GM23338 (cell line): ENCODE results near the gene PRSS50. TPM values are rescaled to one million over a fixed set of nuclear protein-coding genes. Genes with fewer than 3 reads are reported as not detected.

Source experiments
- ATAC-seq: fragments of 200-7000 bp; cut with Tn5 transposase; 3 replicates; pipeline ENCODE4 v1.9.1; 2020
- DNase-seq: peaks from one replicate; pipeline ENCODE4 v3.0.0-alpha.2; 2015; ENCODE audit warnings: low spot score
- H2AFZ ChIP-seq: fragments of 200-600 bp; sonication (generic); 2 replicates; pipeline ENCODE4 v1.8.0; 2016; ENCODE audit warnings: antibody characterized with exemption, mild to moderate bottlenecking, moderate library complexity
- H3F3A ChIP-seq: fragments of 200-600 bp; sonication (generic); replicated peaks from 2 replicates; pipeline ENCODE4 v1.8.0; 2017; ENCODE audit warnings: antibody characterized with exemption, mixed run types, low read depth
- H3K27ac ChIP-seq: fragments of 200-600 bp; sonication (generic); 2 replicates; pipeline ENCODE4 v1.6.1; 2016; ENCODE audit warnings: low read depth
- H3K27me3 ChIP-seq: fragments of 200-600 bp; sonication (generic); 2 replicates; pipeline ENCODE4 v1.8.0; 2016; ENCODE audit warnings: mild to moderate bottlenecking, mixed run types, moderate library complexity; ENCODE audit not compliant: insufficient read depth
- H3K36me3 ChIP-seq: fragments of 200-600 bp; sonication (generic); 2 replicates; pipeline ENCODE4 v1.8.0; 2016; ENCODE audit warnings: mild to moderate bottlenecking; ENCODE audit not compliant: insufficient read depth
- H3K4me1 ChIP-seq: fragments of 200-600 bp; sonication (generic); 2 replicates; pipeline ENCODE4 v1.8.0; 2016; ENCODE audit warnings: mild to moderate bottlenecking, moderate library complexity; ENCODE audit not compliant: insufficient read depth
- H3K4me2 ChIP-seq: fragments of 200-600 bp; sonication (generic); 2 replicates; pipeline ENCODE4 v1.7.1; 2017; ENCODE audit warnings: mixed run types
- H3K4me3 ChIP-seq: fragments of 200-600 bp; sonication (generic); 2 replicates; pipeline ENCODE4 v1.6.1; 2016; ENCODE audit warnings: mixed run types
- H3K79me2 ChIP-seq: fragments of 200-600 bp; sonication (generic); replicated peaks from 2 replicates; pipeline ENCODE4 v1.8.0; 2017; ENCODE audit warnings: mild to moderate bottlenecking; ENCODE audit not compliant: insufficient read depth
- H3K9me2 ChIP-seq: fragments of 200-600 bp; sonication (generic); 2 replicates; pipeline ENCODE4 v1.8.0; 2017; ENCODE audit not compliant: insufficient read depth
- H4K20me1 ChIP-seq: fragments of 200-600 bp; sonication (generic); replicated peaks from 2 replicates; pipeline ENCODE4 v1.8.0; 2017; ENCODE audit warnings: mild to moderate bottlenecking; ENCODE audit not compliant: insufficient read depth
- H3K27ac Mint-ChIP-seq: 2 replicates; pipeline ENCODE4 v1.8.0; 2020; ENCODE audit warnings: inconsistent platforms, mild to moderate bottlenecking, moderate library complexity, mixed read lengths
- H3K27me3 Mint-ChIP-seq: 3 replicates; pipeline ENCODE4 v1.8.0; 2022; ENCODE audit warnings: low read depth, mild to moderate bottlenecking, moderate library complexity, mixed read lengths, inconsistent platforms; ENCODE audit not compliant: insufficient read depth, poor library complexity
- H3K36me3 Mint-ChIP-seq: 3 replicates; pipeline ENCODE4 v1.8.0; 2021; ENCODE audit warnings: low read depth, mild to moderate bottlenecking, inconsistent platforms, moderate library complexity, mixed read lengths
- H3K4me1 Mint-ChIP-seq: 3 replicates; pipeline ENCODE4 v1.8.0; 2020; ENCODE audit warnings: mild to moderate bottlenecking, inconsistent platforms, mixed read lengths
- H3K4me3 Mint-ChIP-seq: 3 replicates; pipeline ENCODE4 v1.8.0; 2021; ENCODE audit warnings: moderate library complexity, mild to moderate bottlenecking, inconsistent platforms, mixed read lengths
- H3K9me3 Mint-ChIP-seq: 3 replicates; pipeline ENCODE4 v1.8.0; 2020; ENCODE audit warnings: moderate library complexity, mild to moderate bottlenecking, inconsistent platforms, mixed read lengths
- CREB1 ChIP-seq: fragments of 250-450 bp; sonication (Bioruptor Pico); IDR thresholded peaks from 2 replicates; pipeline ENCODE4 v1.5.0; 2020; ENCODE audit warnings: low read depth, mild to moderate bottlenecking, moderate library complexity
- EZH2 ChIP-seq: fragments of 200-600 bp; sonication (generic); IDR thresholded peaks from one replicate; pipeline ENCODE4 v1.8.0; 2017; ENCODE audit warnings: antibody characterized with exemption, mild to moderate bottlenecking, low read depth; ENCODE audit not compliant: unreplicated experiment
- JUNB ChIP-seq: IDR thresholded peaks from one replicate; pipeline ENCODE4 v1.6.1; 2016; ENCODE audit warnings: antibody characterized with exemption; ENCODE audit not compliant: unreplicated experiment
- NANOG ChIP-seq: IDR thresholded peaks from 2 replicates; pipeline ENCODE4 v1.6.1; 2016; ENCODE audit warnings: antibody characterized with exemption, borderline replicate concordance
- POLR2AphosphoS5 ChIP-seq: IDR thresholded peaks from 2 replicates; pipeline ENCODE4 v1.6.1; 2016; ENCODE audit warnings: antibody characterized with exemption, low read depth
- ZNF114 ChIP-seq: fragments of 250-450 bp; sonication (Bioruptor Pico); IDR thresholded peaks from 2 replicates; pipeline ENCODE4 v1.5.0; 2020; ENCODE audit warnings: mild to moderate bottlenecking, moderate library complexity
- ZNF331 ChIP-seq: fragments of 250-450 bp; sonication (Bioruptor Pico); IDR thresholded peaks from 2 replicates; pipeline ENCODE4 v1.5.0; 2020; ENCODE audit warnings: low read depth, mild to moderate bottlenecking, moderate library complexity
- polyA plus RNA-seq: library from polyadenylated mRNA; unstranded; fragments of >200 nt; fragmentation: Nextera tagmentation; extraction: Ambion mirVana; gene quantifications from 2 replicates; pipeline ENCODE4 v1.2.1, GENCODE V29; 2016
- total RNA-seq: library from RNA; depleted of rRNA; stranded (reverse); fragments of >200 nt; shearing (Covaris generic); gene quantifications from 2 replicates; pipeline ENCODE4 v1.2.3, GENCODE V29; 2014
- TF ChIP-seq, protein P1 (sequence below): IDR thresholded peaks from one replicate; pipeline ENCODE4 v1.6.1; 2018; ENCODE audit warnings: antibody characterized with exemption; ENCODE audit not compliant: unreplicated experiment
- TF ChIP-seq, protein P2 (sequence below): IDR thresholded peaks from 2 replicates; pipeline ENCODE4 v1.6.1; 2016; ENCODE audit warnings: antibody characterized with exemption
- TF ChIP-seq, protein P3 (sequence below): fragments of 250-450 bp; sonication (Bioruptor Pico); IDR thresholded peaks from 2 replicates; pipeline ENCODE4 v1.5.0; 2020; ENCODE audit warnings: mild to moderate bottlenecking, moderate library complexity

PRSS50 gene
- total and polyA plus RNA-seq, 2 experiments from 2014 or later = 0.60 to 1.5 TPM

DNA sequence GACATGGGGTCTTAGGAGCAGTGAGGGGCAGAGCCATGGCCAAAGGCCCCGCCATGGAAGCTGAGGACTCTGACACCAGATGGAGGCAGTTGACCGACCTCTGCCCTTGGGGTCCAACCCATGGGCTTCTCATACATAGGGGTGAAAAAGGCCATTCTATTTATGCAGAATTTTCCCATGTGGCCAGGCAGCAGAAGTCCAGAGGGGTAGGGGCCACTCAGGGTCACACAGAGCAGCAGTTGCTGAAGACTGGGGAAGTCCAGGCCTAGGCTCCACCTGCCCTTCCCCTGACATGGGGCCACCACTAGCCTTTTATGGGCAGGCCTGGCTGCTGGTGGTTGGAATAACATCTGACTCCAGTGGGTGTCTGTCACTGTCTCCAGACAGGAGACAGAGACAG, 6.4 kb downstream of the PRSS50 start (continued):
- TF ChIP-seq, protein P1, sequence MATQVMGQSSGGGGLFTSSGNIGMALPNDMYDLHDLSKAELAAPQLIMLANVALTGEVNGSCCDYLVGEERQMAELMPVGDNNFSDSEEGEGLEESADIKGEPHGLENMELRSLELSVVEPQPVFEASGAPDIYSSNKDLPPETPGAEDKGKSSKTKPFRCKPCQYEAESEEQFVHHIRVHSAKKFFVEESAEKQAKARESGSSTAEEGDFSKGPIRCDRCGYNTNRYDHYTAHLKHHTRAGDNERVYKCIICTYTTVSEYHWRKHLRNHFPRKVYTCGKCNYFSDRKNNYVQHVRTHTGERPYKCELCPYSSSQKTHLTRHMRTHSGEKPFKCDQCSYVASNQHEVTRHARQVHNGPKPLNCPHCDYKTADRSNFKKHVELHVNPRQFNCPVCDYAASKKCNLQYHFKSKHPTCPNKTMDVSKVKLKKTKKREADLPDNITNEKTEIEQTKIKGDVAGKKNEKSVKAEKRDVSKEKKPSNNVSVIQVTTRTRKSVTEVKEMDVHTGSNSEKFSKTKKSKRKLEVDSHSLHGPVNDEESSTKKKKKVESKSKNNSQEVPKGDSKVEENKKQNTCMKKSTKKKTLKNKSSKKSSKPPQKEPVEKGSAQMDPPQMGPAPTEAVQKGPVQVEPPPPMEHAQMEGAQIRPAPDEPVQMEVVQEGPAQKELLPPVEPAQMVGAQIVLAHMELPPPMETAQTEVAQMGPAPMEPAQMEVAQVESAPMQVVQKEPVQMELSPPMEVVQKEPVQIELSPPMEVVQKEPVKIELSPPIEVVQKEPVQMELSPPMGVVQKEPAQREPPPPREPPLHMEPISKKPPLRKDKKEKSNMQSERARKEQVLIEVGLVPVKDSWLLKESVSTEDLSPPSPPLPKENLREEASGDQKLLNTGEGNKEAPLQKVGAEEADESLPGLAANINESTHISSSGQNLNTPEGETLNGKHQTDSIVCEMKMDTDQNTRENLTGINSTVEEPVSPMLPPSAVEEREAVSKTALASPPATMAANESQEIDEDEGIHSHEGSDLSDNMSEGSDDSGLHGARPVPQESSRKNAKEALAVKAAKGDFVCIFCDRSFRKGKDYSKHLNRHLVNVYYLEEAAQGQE = no peak
- TF ChIP-seq ZNF331 (CRISPR knock-in tag) (no peak), ZNF114 (CRISPR knock-in tag) (no peak), NANOG (no peak), JUNB (no peak), POLR2AphosphoS5 (no peak)
- TF ChIP-seq, protein P2, sequence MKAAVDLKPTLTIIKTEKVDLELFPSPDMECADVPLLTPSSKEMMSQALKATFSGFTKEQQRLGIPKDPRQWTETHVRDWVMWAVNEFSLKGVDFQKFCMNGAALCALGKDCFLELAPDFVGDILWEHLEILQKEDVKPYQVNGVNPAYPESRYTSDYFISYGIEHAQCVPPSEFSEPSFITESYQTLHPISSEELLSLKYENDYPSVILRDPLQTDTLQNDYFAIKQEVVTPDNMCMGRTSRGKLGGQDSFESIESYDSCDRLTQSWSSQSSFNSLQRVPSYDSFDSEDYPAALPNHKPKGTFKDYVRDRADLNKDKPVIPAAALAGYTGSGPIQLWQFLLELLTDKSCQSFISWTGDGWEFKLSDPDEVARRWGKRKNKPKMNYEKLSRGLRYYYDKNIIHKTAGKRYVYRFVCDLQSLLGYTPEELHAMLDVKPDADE = no peak

DNA sequence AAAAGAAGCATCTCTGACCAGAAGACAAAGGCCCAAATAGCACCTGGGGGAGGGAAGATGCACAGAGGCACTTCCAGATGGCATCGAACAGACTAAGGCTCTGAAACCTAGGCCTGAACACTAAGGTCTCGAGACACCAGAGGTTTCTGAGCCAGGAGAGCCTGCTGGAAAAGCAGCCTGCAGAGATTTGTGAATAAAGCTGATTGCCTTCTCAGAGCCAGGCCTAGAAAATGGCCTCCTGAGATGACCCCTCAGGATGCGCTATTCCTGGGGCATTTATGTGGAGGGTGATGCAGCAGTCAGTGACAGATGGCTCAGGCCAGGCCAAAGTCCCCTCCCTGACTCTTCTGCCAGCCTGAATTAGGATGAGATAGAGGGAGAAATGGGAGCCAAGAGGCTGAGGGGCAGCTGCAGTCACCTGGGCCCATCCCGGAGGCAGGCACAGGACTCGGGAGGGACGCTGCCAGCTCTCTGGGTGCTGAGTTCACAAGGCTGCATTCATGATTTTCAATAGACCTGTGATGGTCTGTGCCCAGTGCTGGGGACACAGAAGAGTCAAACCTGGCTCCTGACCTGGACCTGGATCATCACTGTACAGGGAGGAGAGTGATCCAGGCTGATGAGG, 6.9 kb downstream of the PRSS50 start:
- H3K27me3 Mint-ChIP-seq = peaks cover 6% of the 10 kb centered on the region
- no peaks in the 10 kb centered on the region for H3K36me3 Mint-ChIP-seq
- H3K27ac ChIP-seq = no peak overlapping the region
- H3K4me3 ChIP-seq = no peak overlapping the region
- no peaks in the 10 kb centered on the region for H3K79me2 ChIP-seq
- no peaks in the 10 kb centered on the region for H3F3A ChIP-seq
- no peak overlapping the region; the same call in 1 of the 2 replicates for H3K27ac Mint-ChIP-seq
- H3K4me1 Mint-ChIP-seq = peaks cover 7% of the 10 kb centered on the region; the same call in 2 of the 3 replicates
- H3K36me3 ChIP-seq = no peaks in the 10 kb centered on the region
- no peak overlapping the region for H3K4me3 Mint-ChIP-seq
- H3K9me2 ChIP-seq = no peaks in the 10 kb centered on the region
- no peak for TF ChIP-seq EZH2
- TF ChIP-seq, protein P3, sequence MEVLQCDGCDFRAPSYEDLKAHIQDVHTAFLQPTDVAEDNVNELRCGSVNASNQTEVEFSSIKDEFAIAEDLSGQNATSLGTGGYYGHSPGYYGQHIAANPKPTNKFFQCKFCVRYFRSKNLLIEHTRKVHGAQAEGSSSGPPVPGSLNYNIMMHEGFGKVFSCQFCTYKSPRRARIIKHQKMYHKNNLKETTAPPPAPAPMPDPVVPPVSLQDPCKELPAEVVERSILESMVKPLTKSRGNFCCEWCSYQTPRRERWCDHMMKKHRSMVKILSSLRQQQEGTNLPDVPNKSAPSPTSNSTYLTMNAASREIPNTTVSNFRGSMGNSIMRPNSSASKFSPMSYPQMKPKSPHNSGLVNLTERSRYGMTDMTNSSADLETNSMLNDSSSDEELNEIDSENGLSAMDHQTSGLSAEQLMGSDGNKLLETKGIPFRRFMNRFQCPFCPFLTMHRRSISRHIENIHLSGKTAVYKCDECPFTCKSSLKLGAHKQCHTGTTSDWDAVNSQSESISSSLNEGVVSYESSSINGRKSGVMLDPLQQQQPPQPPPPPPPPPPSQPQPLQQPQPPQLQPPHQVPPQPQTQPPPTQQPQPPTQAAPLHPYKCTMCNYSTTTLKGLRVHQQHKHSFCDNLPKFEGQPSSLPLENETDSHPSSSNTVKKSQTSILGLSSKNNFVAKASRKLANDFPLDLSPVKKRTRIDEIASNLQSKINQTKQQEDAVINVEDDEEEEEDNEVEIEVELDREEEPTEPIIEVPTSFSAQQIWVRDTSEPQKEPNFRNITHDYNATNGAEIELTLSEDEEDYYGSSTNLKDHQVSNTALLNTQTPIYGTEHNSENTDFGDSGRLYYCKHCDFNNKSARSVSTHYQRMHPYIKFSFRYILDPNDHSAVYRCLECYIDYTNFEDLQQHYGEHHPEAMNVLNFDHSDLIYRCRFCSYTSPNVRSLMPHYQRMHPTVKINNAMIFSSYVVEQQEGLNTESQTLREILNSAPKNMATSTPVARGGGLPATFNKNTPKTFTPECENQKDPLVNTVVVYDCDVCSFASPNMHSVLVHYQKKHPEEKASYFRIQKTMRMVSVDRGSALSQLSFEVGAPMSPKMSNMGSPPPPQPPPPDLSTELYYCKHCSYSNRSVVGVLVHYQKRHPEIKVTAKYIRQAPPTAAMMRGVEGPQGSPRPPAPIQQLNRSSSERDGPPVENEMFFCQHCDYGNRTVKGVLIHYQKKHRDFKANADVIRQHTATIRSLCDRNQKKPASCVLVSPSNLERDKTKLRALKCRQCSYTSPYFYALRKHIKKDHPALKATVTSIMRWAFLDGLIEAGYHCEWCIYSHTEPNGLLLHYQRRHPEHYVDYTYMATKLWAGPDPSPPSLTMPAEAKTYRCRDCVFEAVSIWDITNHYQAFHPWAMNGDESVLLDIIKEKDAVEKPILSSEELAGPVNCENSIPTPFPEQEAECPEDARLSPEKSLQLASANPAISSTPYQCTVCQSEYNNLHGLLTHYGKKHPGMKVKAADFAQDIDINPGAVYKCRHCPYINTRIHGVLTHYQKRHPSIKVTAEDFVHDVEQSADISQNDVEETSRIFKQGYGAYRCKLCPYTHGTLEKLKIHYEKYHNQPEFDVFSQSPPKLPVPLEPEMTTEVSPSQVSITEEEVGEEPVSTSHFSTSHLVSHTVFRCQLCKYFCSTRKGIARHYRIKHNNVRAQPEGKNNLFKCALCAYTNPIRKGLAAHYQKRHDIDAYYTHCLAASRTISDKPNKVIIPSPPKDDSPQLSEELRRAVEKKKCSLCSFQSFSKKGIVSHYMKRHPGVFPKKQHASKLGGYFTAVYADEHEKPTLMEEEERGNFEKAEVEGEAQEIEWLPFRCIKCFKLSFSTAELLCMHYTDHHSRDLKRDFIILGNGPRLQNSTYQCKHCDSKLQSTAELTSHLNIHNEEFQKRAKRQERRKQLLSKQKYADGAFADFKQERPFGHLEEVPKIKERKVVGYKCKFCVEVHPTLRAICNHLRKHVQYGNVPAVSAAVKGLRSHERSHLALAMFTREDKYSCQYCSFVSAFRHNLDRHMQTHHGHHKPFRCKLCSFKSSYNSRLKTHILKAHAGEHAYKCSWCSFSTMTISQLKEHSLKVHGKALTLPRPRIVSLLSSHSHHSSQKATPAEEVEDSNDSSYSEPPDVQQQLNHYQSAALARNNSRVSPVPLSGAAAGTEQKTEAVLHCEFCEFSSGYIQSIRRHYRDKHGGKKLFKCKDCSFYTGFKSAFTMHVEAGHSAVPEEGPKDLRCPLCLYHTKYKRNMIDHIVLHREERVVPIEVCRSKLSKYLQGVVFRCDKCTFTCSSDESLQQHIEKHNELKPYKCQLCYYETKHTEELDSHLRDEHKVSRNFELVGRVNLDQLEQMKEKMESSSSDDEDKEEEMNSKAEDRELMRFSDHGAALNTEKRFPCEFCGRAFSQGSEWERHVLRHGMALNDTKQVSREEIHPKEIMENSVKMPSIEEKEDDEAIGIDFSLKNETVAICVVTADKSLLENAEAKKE (CRISPR knock-in tag) = no peak
- no peak for TF ChIP-seq CREB1 (CRISPR knock-in tag)
- TF ChIP-seq, protein P2 = no peak
- TF ChIP-seq JUNB = no peak
- H2AFZ ChIP-seq = no peak overlapping the region
- DNase-seq (no peak), ATAC-seq (no peak)
- no peaks in the 10 kb centered on the region; the same call in 1 of the 2 replicates for H3K4me1 ChIP-seq
- H3K9me3 Mint-ChIP-seq = no peaks in the 10 kb centered on the region
- no peaks in the 10 kb centered on the region for H3K27me3 ChIP-seq
- H3K4me2 ChIP-seq = no peak overlapping the region
- H4K20me1 ChIP-seq = no peaks in the 10 kb centered on the region
